Dedifferentiated amniotic fluid mesenchymal stem cell (primary cell): ENCODE results near the gene DNAI2.

Experiments used
- DNase-seq: peaks from one replicate; pipeline ENCODE4 v3.0.0-alpha.2; 2016; ENCODE audit errors: extremely low spot score

DNAI2 gene

GRCh38 chr17:74274060-74274708 is at the start of gene DNAI2:
TSS of gene DNAI2 (plus strand) at chr17:74274234. CDS start at chr17:74281818, 7,584 bp downstream.
- DNase-seq: no peak

GRCh38 chr17:74224959-74225725 is 48.9 kb upstream of the DNAI2 start:
- no peak for DNase-seq

GRCh38 chr17:74226252-74226651 is 47.8 kb upstream of the DNAI2 start:
- DNase-seq: no peak

GRCh38 chr17:74227271-74228080 is 46.6 kb upstream of the DNAI2 start:
- DNase-seq: no peak

GRCh38 chr17:74228306-74228978 is 45.6 kb upstream of the DNAI2 start:
- no peak for DNase-seq

GRCh38 chr17:74230896-74231295 is 43.1 kb upstream of the DNAI2 start:
- DNase-seq: no peak

- no peak for DNase-seq
Measured at GRCh38 chr17:74231928-74232907, 41.8 kb upstream of the DNAI2 start.

GRCh38 chr17:74233937-74234336 is 40.1 kb upstream of the DNAI2 start:
- no peak for DNase-seq

GRCh38 chr17:74234486-74234885 is 39.5 kb upstream of the DNAI2 start:
- no peak for DNase-seq

- DNase-seq: no peak
Measured at GRCh38 chr17:74235040-74235581, 38.9 kb upstream of the DNAI2 start.

- DNase-seq: no peak
Measured at GRCh38 chr17:74235911-74236371, 38.1 kb upstream of the DNAI2 start.

- DNase-seq: no peak
Measured at GRCh38 chr17:74237321-74237720, 36.7 kb upstream of the DNAI2 start.

GRCh38 chr17:74239172-74239571 is 34.9 kb upstream of the DNAI2 start:
- DNase-seq: no peak

GRCh38 chr17:74240618-74241205 is 33.3 kb upstream of the DNAI2 start:
- no peak for DNase-seq

- DNase-seq: no peak
Measured at GRCh38 chr17:74241431-74241830, 32.6 kb upstream of the DNAI2 start.

- DNase-seq: no peak
Measured at GRCh38 chr17:74241847-74242246, 32.2 kb upstream of the DNAI2 start.

- no peak for DNase-seq
Measured at GRCh38 chr17:74243013-74243755, 30.9 kb upstream of the DNAI2 start.

- no peak for DNase-seq
Measured at GRCh38 chr17:74244128-74244527, 29.9 kb upstream of the DNAI2 start.

- DNase-seq: no peak
Measured at GRCh38 chr17:74244548-74244947, 29.5 kb upstream of the DNAI2 start.
